GM15510 (cell line): Measurements from ENCODE around the gene SSBP2.

Experiments
- POLR2A ChIP-seq: IDR thresholded peaks from 3 replicates; pipeline ENCODE4 v1.6.1; 2011; ENCODE audit warnings: borderline replicate concordance; ENCODE audit not compliant: insufficient read length; ENCODE audit errors: extremely low read depth

The SSBP2 gene

GRCh38 chr5:81428446-81428845 is 322.5 kb downstream of the SSBP2 start:
- no peak for TF ChIP-seq POLR2A

- no peak for TF ChIP-seq POLR2A
These were observed 323.3 kb downstream of the SSBP2 start for GRCh38 chr5:81427566-81427965.

- no peak for TF ChIP-seq POLR2A
These were observed 324.4 kb downstream of the SSBP2 start for GRCh38 chr5:81426359-81427030.

- no peak for TF ChIP-seq POLR2A
These were observed 325.3 kb downstream of the SSBP2 start for GRCh38 chr5:81425569-81425968.

GRCh38 chr5:81424728-81425127 is 326.2 kb downstream of the SSBP2 start:
- TF ChIP-seq POLR2A, result no peak

- TF ChIP-seq POLR2A, result no peak
These were observed 328.2 kb downstream of the SSBP2 start for GRCh38 chr5:81422671-81423070.

- no peak for TF ChIP-seq POLR2A
These were observed 330.7 kb downstream of the SSBP2 start for GRCh38 chr5:81420039-81420667.

- no peak for TF ChIP-seq POLR2A
These were observed 332.3 kb downstream of the SSBP2 start for GRCh38 chr5:81418606-81419005.

GRCh38 chr5:81417052-81417451 is 333.8 kb downstream of the SSBP2 start:
- no peak for TF ChIP-seq POLR2A

- TF ChIP-seq POLR2A, result no peak
These were observed 341.0 kb downstream of the SSBP2 start for GRCh38 chr5:81409896-81410295.

GRCh38 chr5:81409361-81409760 is 341.5 kb downstream of the SSBP2 start:
- TF ChIP-seq POLR2A, result no peak

- no peak for TF ChIP-seq POLR2A
These were observed 342.4 kb downstream of the SSBP2 start for GRCh38 chr5:81408496-81408895.

GRCh38 chr5:81405126-81405891 is 345.6 kb downstream of the SSBP2 start:
- no peak for TF ChIP-seq POLR2A

GRCh38 chr5:81402192-81402930 is 348.5 kb downstream of the SSBP2 start:
- no peak for TF ChIP-seq POLR2A

- TF ChIP-seq POLR2A, result no peak
These were observed 349.6 kb downstream of the SSBP2 start for GRCh38 chr5:81401266-81401665.

- no peak for TF ChIP-seq POLR2A
These were observed 350.5 kb downstream of the SSBP2 start for GRCh38 chr5:81400375-81400774.

GRCh38 chr5:81398741-81399140 is 352.2 kb downstream of the SSBP2 start:
- TF ChIP-seq POLR2A, result no peak
